ENCODE data around the gene CARD19.

GRCh38 chr9:93088656-93089015, 7.4 kb upstream of the CARD19 start:
- TF ChIP-seq POLR2AphosphoS5 (IDR thresholded peaks at IDR 0.05; ENCODE audit: low read depth, low read length): no peak
- TF ChIP-seq POLR2A (IDR thresholded peaks at IDR 0.05; ENCODE audit: borderline replicate concordance, extremely low read depth, insufficient read depth, insufficient read length): no peak
- TF ChIP-seq CTCF (IDR thresholded peaks at IDR 0.05 in 2 of 3, conservative IDR thresholded peaks at IDR 0.05 in 1 of 3; ENCODE audit: borderline replicate concordance in 1 of 3, insufficient read depth in 1 of 3, low read depth in 2 of 3, low read length in 2 of 3): no peak
- no peak for TF ChIP-seq EZH2 (IDR thresholded peaks at IDR 0.05)
- TF ChIP-seq JUND (IDR thresholded peaks at IDR 0.05): no peak
- TF ChIP-seq ELF1 (IDR thresholded peaks at IDR 0.05; ENCODE audit: borderline replicate concordance, low read depth): no peak
- TF ChIP-seq, protein P1, sequence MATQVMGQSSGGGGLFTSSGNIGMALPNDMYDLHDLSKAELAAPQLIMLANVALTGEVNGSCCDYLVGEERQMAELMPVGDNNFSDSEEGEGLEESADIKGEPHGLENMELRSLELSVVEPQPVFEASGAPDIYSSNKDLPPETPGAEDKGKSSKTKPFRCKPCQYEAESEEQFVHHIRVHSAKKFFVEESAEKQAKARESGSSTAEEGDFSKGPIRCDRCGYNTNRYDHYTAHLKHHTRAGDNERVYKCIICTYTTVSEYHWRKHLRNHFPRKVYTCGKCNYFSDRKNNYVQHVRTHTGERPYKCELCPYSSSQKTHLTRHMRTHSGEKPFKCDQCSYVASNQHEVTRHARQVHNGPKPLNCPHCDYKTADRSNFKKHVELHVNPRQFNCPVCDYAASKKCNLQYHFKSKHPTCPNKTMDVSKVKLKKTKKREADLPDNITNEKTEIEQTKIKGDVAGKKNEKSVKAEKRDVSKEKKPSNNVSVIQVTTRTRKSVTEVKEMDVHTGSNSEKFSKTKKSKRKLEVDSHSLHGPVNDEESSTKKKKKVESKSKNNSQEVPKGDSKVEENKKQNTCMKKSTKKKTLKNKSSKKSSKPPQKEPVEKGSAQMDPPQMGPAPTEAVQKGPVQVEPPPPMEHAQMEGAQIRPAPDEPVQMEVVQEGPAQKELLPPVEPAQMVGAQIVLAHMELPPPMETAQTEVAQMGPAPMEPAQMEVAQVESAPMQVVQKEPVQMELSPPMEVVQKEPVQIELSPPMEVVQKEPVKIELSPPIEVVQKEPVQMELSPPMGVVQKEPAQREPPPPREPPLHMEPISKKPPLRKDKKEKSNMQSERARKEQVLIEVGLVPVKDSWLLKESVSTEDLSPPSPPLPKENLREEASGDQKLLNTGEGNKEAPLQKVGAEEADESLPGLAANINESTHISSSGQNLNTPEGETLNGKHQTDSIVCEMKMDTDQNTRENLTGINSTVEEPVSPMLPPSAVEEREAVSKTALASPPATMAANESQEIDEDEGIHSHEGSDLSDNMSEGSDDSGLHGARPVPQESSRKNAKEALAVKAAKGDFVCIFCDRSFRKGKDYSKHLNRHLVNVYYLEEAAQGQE (IDR thresholded peaks at IDR 0.05; ENCODE audit: low read depth): no peak
- TF ChIP-seq, protein P2, sequence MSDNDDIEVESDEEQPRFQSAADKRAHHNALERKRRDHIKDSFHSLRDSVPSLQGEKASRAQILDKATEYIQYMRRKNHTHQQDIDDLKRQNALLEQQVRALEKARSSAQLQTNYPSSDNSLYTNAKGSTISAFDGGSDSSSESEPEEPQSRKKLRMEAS (IDR thresholded peaks at IDR 0.05): no peak
- TF ChIP-seq, protein P3, sequence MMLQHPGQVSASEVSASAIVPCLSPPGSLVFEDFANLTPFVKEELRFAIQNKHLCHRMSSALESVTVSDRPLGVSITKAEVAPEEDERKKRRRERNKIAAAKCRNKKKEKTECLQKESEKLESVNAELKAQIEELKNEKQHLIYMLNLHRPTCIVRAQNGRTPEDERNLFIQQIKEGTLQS (IDR thresholded peaks at IDR 0.05): no peak
- no peak for TF ChIP-seq RAD21 (IDR thresholded peaks at IDR 0.05; ENCODE audit: low read depth)
- no peak for TF ChIP-seq ZNF274 (IDR thresholded peaks at IDR 0.05; ENCODE audit: low read depth, low read length)
- TF ChIP-seq FOSL1 (IDR thresholded peaks at IDR 0.05; ENCODE audit: low read depth): no peak
- TF ChIP-seq ZFX (IDR thresholded peaks at IDR 0.05): no peak
- no peak for TF ChIP-seq EZH2phosphoT487 (IDR thresholded peaks at IDR 0.05; ENCODE audit: borderline replicate concordance)
